ENCODE measurements around the gene DPAGT1.

DPAGT1 gene

DNA sequence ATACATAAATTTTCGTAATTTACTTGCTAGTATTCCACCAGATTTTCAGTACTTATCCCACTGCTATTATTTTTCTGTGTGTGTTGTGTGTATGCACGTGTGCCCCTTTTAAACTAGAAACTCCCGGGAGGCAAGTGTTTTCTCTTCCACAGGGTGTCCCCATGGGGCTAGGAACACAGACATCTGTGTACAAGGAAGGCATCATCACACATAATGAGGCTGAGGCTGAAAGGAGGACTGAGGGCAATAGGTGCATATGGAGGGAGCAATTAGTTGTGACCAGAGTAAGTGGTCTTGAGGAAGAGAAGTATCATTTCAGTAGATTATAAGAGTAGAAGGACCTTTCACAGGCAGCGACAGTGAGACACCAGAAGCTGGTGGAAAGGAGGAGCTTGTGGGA lies 2.1 kb upstream of the DPAGT1 start:
- no peak for TF ChIP-seq FOXP2 (optimal IDR thresholded peaks at IDR 0.05; ENCODE audit: borderline replicate concordance, extremely low read depth, extremely low read length, insufficient read depth)

GRCh38 chr11:119100994-119101758 lies 477 bp downstream of the DPAGT1 start:
- no peak for TF ChIP-seq FOXP2 (optimal IDR thresholded peaks at IDR 0.05; ENCODE audit: borderline replicate concordance, extremely low read depth, extremely low read length, insufficient read depth)
- TF ChIP-seq SIN3A (IDR thresholded peaks at IDR 0.05; ENCODE audit: borderline replicate concordance, insufficient read depth, low read length) = peak; percentile 90; the same call in 1 of the 2 replicates

DNA sequence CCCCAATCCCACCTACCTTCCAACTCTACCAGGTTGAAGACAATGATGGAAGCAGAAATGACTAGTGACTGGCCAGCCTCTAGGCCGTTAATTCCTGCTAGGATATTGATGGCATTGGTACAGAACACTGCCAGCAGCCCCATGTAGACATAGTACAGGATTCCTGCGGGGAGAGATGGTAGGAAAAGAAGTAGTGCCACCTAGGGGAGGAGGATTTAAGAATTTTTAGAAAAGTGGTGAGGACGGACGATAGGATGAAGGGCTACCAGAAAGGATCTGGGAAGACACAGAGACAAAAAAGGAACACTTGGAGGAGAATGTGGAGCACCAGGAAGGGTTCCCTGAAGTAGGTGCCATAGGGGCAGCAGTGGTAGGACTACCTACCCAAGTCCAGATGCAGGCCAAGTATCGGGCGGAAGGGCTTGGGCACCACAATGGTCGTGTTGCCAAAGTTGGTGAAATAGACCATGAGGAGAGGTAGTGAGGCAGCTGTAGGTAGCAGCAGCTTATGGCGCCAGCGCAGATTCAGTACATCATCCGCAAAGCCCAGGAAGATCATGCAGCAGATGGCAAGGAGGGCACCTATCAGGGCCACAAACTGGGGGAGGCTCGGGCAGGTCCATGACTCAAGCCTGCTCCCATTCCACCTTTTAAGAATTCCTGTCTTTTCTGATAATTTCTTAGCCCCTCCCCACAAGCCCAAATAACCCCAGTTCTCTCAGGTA lies 1.2 kb downstream of the DPAGT1 start:
- no peak for TF ChIP-seq TAF1 (IDR thresholded peaks at IDR 0.05; ENCODE audit: borderline replicate concordance, insufficient read depth, low read length)
- no peak for TF ChIP-seq SIN3A (IDR thresholded peaks at IDR 0.05; ENCODE audit: borderline replicate concordance, insufficient read depth, low read length)
- no peak for TF ChIP-seq FOXP2 (optimal IDR thresholded peaks at IDR 0.05; ENCODE audit: borderline replicate concordance, extremely low read depth, extremely low read length, insufficient read depth)
- no peak for TF ChIP-seq POLR2AphosphoS5 (IDR thresholded peaks at IDR 0.05; ENCODE audit: low read depth, low read length)
- TF ChIP-seq, protein P1, sequence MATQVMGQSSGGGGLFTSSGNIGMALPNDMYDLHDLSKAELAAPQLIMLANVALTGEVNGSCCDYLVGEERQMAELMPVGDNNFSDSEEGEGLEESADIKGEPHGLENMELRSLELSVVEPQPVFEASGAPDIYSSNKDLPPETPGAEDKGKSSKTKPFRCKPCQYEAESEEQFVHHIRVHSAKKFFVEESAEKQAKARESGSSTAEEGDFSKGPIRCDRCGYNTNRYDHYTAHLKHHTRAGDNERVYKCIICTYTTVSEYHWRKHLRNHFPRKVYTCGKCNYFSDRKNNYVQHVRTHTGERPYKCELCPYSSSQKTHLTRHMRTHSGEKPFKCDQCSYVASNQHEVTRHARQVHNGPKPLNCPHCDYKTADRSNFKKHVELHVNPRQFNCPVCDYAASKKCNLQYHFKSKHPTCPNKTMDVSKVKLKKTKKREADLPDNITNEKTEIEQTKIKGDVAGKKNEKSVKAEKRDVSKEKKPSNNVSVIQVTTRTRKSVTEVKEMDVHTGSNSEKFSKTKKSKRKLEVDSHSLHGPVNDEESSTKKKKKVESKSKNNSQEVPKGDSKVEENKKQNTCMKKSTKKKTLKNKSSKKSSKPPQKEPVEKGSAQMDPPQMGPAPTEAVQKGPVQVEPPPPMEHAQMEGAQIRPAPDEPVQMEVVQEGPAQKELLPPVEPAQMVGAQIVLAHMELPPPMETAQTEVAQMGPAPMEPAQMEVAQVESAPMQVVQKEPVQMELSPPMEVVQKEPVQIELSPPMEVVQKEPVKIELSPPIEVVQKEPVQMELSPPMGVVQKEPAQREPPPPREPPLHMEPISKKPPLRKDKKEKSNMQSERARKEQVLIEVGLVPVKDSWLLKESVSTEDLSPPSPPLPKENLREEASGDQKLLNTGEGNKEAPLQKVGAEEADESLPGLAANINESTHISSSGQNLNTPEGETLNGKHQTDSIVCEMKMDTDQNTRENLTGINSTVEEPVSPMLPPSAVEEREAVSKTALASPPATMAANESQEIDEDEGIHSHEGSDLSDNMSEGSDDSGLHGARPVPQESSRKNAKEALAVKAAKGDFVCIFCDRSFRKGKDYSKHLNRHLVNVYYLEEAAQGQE (IDR thresholded peaks at IDR 0.05; ENCODE audit: insufficient read depth in 1 of 2, low read depth in 2 of 2, low read length in 2 of 2) = no peak

DNA sequence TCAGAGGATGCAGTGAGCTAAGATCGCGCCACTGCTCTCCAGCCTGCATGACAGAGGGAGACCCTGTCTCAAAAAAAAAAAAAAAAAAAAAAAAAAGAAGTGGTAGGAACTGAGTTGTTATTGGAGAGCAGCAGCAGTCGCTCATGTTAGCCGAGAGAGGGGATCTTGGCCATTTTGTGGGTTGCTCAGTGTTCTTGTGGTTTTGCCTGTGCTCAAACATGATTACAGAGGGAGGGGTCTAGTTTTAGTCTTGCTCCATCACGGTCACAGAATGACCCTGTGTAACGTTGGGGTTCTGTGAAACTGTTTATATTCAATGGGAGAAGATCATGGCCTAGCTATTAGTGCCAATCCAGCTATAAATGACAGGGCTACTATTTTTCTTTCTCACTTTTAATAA lies 1.9 kb downstream of the DPAGT1 start:
- TF ChIP-seq POLR2AphosphoS5 (IDR thresholded peaks at IDR 0.05; ENCODE audit: low read depth, low read length) (no peak), TAF1 (IDR thresholded peaks at IDR 0.05; ENCODE audit: borderline replicate concordance, insufficient read depth, low read length) (no peak), FOXP2 (optimal IDR thresholded peaks at IDR 0.05; ENCODE audit: borderline replicate concordance, extremely low read depth, extremely low read length, insufficient read depth) (no peak), SIN3A (IDR thresholded peaks at IDR 0.05; ENCODE audit: borderline replicate concordance, insufficient read depth, low read length) (no peak)
- TF ChIP-seq, protein P1 (IDR thresholded peaks at IDR 0.05; ENCODE audit: insufficient read depth in 1 of 2, low read depth in 2 of 2, low read length in 2 of 2) = no peak

DNA sequence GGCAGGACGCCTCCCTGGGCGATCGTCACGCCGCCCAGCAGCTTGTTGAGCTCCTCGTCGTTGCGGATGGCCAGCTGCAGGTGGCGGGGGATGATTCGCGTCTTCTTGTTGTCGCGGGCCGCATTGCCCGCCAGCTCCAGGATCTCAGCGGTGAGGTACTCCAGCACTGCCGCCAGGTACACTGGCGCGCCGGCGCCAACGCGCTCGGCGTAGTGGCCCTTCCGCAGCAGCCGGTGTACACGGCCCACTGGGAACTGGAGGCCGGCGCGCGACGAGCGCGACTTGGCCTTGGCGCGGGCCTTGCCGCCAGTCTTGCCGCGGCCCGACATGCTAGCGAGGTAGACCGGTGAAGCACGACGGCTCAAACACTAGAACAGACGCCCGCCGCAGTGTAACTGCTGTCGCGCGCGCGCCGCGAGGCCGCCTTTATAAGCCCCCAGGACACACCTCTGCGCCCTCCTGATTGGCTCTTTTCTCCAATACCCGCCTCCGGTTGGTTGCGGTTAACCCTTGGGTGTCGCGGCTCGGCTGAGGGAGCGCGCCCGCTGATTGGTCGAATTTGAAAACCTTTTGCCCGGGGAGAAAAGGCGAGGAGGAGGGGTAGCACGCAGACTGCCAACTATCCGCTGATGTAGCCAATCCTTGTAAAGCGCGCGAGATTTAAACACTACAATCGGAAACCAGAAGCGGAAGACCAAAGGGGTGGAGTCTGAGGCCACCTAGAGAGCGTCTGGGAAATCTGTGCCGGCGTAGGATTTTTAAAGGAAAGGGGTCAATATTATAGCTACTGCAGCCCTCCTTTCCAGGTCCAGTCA lies 6.4 kb downstream of the DPAGT1 start:
- TF ChIP-seq, protein P1 (IDR thresholded peaks at IDR 0.05; ENCODE audit: insufficient read depth in 1 of 2, low read depth in 2 of 2, low read length in 2 of 2) = peak; percentile 52 to 78; a peak in 3 of 4 replicates
- TF ChIP-seq TAF1 (IDR thresholded peaks at IDR 0.05; ENCODE audit: borderline replicate concordance, insufficient read depth, low read length) (peak; percentile 100), FOXP2 (optimal IDR thresholded peaks at IDR 0.05; ENCODE audit: borderline replicate concordance, extremely low read depth, extremely low read length, insufficient read depth) (peak; percentile 57), POLR2AphosphoS5 (IDR thresholded peaks at IDR 0.05; ENCODE audit: low read depth, low read length) (peak; percentile 100), SIN3A (IDR thresholded peaks at IDR 0.05; ENCODE audit: borderline replicate concordance, insufficient read depth, low read length) (peak; percentile 97; the same call in 1 of the 2 replicates)
